Right lung (tissue), 5 donors: Measurements from ENCODE around the gene MRTFB. TPM values are rescaled to one million over a fixed set of nuclear protein-coding genes. Genes with fewer than 3 reads are reported as not detected.

Source experiments
- DNase-seq, 2 donors: peaks; one replicate each; pipeline ENCODE4 v3.0.0-alpha.2; 2013
- polyA plus RNA-seq, 5 donors: library from polyadenylated mRNA; unstranded; fragments of 120-200 nt; gene quantifications; one replicate each; pipeline versions ENCODE4 v1.2.1 to v1.2.3, GENCODE V29; 2013; ENCODE audit warnings: inconsistent platforms in 1 of 5, low replicate concordance in 1 of 5; ENCODE audit not compliant: insufficient read length in 5 of 5, insufficient read depth in 1 of 5

Gene MRTFB
- polyA plus RNA-seq, 5 donors, result 20.3 to 40.8 (median 35.8) TPM

- DNase-seq, result no peak
Observed at GRCh38 chr16:14307059-14307526, 236.0 kb downstream of the MRTFB start.

GRCh38 chr16:14307527-14308367 lies 236.6 kb downstream of the MRTFB start:
- DNase-seq, result no peak

DNA sequence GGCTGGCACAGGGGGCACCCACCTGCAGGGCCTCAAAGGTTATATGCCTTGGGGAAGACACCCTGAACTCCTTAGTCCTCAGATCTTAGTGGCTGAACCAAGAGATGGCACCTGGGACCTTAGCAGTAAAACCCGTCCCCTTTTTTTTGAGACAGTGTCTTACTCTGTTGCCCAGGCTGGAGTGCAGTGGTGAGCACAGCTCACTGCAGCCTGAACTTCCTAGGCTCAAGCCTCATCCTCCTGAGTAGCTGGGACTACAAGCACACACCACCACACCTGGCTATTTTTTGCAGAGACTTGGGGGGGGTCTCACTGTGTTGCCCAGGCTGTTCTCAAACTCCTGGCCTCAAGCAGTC lies 237.2 kb downstream of the MRTFB start:
- no peak for DNase-seq

DNA sequence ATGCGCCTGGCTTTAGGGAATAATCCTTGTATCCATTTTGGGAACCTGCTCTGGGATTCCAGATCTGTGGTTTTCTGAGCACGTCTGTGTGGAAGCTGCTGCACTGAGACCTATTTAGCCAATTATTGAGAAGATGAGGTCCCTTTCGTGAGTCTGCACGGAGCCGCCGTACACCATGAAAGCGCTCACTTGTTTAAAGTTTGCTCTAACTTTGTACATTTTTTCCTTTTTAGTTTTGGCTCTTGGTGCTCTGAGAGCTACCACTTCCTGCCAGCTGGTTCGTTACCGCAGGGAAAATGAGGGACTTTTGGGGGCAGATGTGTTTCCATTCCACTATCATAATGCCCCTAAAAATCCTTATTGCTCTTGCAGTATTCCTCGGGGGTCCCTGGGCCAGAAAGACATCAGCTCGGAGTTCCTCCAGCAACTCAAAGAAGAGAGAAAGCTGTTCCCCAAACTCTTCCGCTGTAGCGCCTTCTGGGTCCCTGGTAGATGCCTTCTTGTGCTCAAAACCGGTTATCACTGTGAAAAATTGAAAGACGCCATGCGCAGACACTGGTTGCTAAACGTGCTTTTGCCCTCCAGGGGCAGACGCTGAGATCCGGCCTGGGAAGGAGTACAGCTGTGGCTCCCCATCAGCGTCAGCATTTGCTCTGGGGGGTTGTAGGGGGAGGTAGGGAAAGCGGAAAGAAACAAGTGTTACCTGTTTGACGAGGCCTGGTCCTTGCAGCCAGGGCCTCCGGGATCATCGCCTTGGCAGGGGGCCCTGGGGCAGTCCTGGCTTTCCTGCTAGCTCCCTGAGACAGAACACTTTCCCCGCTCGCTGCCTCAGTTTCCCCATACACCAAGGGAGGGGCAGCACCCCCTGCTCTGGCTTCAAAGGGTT lies 238.1 kb downstream of the MRTFB start:
- DNase-seq, result peak in 1 of 2 donors; percentile 26

DNA sequence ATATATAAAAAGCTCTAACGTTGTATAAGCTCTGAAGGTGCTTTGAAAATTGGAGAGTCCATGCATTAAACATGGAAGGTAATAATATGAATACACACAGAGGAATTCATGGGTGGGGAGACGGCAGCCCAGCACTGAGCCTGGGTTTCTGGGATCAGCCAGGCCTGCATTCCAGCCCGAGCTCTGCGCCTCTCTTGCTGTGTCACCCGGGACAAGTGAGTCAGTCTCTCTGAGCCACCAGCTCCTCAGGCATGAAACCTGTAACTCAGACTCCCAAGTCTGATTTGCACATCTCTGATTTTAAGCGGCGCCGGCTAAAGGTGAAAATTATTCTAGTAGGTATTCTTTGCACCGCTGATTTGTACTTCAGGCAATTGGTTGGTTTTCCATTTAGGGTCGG lies 238.8 kb downstream of the MRTFB start:
- DNase-seq, result no peak

- DNase-seq, result no peak
Observed at GRCh38 chr16:14310519-14310991, 239.4 kb downstream of the MRTFB start.

GRCh38 chr16:14314116-14314515 lies 243.0 kb downstream of the MRTFB start:
- no peak for DNase-seq

DNA sequence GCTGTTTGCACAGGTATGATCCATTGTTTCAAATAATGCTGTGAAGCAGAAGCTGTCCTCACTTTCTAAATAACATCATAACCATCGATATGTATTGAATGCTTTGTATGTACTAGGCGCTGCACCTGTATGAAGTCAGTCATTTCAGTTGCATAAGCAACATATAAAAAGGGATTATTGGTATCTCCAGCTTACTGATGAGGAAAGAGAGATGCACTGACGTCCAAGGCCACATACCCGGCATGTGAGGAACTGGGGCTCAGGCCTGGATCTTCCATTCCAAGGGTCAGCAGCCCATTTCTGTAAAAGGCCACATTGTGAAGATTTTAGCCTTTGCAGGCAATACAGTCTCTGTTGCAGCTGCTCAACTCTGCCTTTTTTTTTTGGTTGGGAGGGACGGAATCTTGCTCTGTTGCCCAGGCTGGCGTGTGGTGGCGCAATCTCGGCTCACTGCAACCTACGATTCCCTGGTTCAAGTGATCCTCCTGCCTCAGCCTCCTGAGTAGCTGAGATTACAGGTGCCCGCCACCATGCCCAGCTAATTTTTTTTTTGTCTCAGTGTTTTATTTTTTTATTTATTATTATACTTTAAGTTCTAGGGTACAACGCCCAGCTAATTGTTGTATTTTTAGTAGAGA lies 244.7 kb downstream of the MRTFB start:
- DNase-seq, result no peak

Other genes starting within 250 kb of the MRTFB start
- 10 to 100 TPM; 12.1 to 25.7 (median 17.6) TPM for gene ERCC4, start 151.2 kb upstream of the MRTFB start, polyA plus RNA-seq